RWPE2 (cell line): ENCODE measurements around the gene MRPL37.

Experiments used
- ATAC-seq: fragments of 200-7000 bp; cut with Tn5 transposase; 3 replicates; pipeline ENCODE4 v1.9.1; 2021; ENCODE audit warnings: low read depth
- DNase-seq: peaks from one replicate; pipeline ENCODE4 v3.0.0-alpha.2; 2020; ENCODE audit warnings: low spot score
- H3K27ac ChIP-seq: fragments of 450-650 bp; 2 replicates; pipeline ENCODE4 v1.5.1; 2017; ENCODE audit warnings: mild to moderate bottlenecking; ENCODE audit not compliant: poor library complexity, severe bottlenecking
- H3K27me3 ChIP-seq: fragments of 250-450 bp; sonication (Bioruptor Pico); 2 replicates; pipeline ENCODE4 v1.5.1; 2021; ENCODE audit warnings: mild to moderate bottlenecking, moderate library complexity; ENCODE audit not compliant: insufficient read depth, poor library complexity, severe bottlenecking
- H3K36me3 ChIP-seq: fragments of 250-450 bp; sonication (Bioruptor Pico); 2 replicates; pipeline ENCODE4 v1.5.1; 2020; ENCODE audit warnings: low read depth, mild to moderate bottlenecking, moderate library complexity
- H3K4me1 ChIP-seq: fragments of 250-450 bp; sonication (Bioruptor Pico); 2 replicates; pipeline ENCODE4 v1.5.1; 2021; ENCODE audit warnings: mild to moderate bottlenecking, moderate library complexity; ENCODE audit not compliant: insufficient read depth, poor library complexity, severe bottlenecking
- H3K4me3 ChIP-seq: fragments of 250-450 bp; sonication (Bioruptor Pico); 2 replicates; pipeline ENCODE4 v1.5.1; 2021; ENCODE audit warnings: mild to moderate bottlenecking, moderate library complexity; ENCODE audit not compliant: severe bottlenecking
- H3K9me3 ChIP-seq: fragments of 250-450 bp; sonication (Bioruptor Pico); 2 replicates; pipeline ENCODE4 v1.5.1; 2021; ENCODE audit warnings: mild to moderate bottlenecking, moderate library complexity; ENCODE audit not compliant: severe bottlenecking
- CTCF ChIP-seq: fragments of 450-650 bp; IDR thresholded peaks from one replicate; pipeline ENCODE4 v1.5.1; 2017; ENCODE audit warnings: mild to moderate bottlenecking, moderate library complexity; ENCODE audit not compliant: poor library complexity, severe bottlenecking

Gene MRPL37

DNA sequence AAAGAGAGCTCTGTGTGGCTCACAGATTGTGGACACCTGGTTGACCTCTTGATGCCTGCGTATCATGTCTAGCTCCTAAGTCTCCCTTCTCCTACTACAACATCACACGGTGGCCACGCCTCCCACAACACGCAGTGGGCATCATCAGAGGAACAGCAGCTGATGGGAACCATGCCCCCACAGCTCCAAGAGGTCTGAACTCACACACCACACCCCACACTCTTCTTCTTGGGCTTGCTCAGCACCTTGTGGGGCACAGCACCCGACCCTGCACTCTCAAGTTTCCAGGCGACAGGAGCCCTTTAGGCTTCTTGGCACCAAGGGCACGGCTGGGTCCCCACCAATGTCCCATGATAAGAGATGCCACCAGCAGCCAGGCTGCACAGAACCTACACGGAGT lies 28.4 kb upstream of the MRPL37 start:
- Histone ChIP-seq H3K4me3 (no peak overlapping the region), H3K27me3 (no peaks in the 10 kb centered on the region), H3K27ac (no peak overlapping the region), H3K9me3 (no peaks in the 10 kb centered on the region), H3K36me3 (no peaks in the 10 kb centered on the region), H3K4me1 (peaks cover 15% of the 10 kb centered on the region)
- no peak for DNase-seq
- TF ChIP-seq CTCF, result no peak
- no peak for ATAC-seq

- Histone ChIP-seq H3K9me3 (no peaks in the 10 kb centered on the region), H3K36me3 (no peaks in the 10 kb centered on the region), H3K27me3 (no peaks in the 10 kb centered on the region), H3K4me1 (peaks cover 5% of the 10 kb centered on the region), H3K4me3 (no peak overlapping the region), H3K27ac (no peak overlapping the region)
- ATAC-seq (no peak), DNase-seq (no peak)
- no peak for TF ChIP-seq CTCF
Observed at GRCh38 chr1:54172614-54173599, 27.1 kb upstream of the MRPL37 start.

DNA sequence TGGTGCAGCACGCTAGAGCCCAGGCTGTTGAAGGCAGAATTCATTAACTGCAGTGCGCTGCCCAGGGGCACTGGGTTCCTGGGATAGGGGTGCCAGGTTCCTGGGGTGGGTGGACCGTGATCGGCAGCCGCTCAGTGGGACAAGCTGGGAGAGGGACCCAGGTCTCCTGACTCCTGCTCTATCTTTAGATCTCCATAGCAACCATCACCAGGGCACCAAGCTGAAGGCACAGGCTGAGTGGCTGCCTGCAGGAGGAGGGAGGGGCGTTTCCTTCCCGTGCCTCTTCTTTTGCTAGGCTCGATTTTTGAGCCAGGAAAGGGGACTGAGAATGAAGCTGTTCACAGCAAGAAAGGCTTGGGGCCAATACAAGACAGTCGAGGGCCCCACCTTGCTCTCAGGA lies 26.3 kb upstream of the MRPL37 start:
- no peak for ATAC-seq
- H3K36me3 ChIP-seq, result no peaks in the 10 kb centered on the region
- H3K4me1 ChIP-seq, result no peaks in the 10 kb centered on the region

DNA sequence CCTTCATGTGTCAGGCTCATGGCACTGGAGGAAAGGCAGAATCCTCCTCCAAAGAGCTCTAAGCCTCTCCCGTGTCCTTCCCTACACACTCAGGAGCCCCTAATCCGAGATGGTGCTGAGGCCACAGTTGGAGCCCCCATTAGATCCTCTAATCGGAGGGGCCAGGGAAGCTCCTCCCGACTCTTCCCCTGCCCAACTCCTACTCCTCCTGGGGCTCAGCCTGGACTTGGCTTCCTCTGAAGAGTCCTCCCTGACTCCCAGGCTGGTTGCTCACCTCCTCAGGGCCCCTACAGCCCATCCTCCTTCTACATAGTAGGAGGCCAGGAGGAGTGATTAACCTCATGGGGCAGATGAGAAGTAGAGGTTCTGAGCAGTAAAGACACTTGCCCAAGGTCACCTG lies 25.9 kb upstream of the MRPL37 start:
- no peaks in the 10 kb centered on the region for H3K4me1 ChIP-seq
- ATAC-seq (no peak), DNase-seq (no peak)
- H3K4me3 ChIP-seq, result no peak overlapping the region
- no peaks in the 10 kb centered on the region for H3K36me3 ChIP-seq
- no peak for TF ChIP-seq CTCF
- no peak overlapping the region for H3K27ac ChIP-seq
- no peaks in the 10 kb centered on the region for H3K9me3 ChIP-seq
- no peaks in the 10 kb centered on the region for H3K27me3 ChIP-seq

More for the DNA sequence above, 26.3 kb upstream of the MRPL37 start:
- no peak for TF ChIP-seq CTCF
- DNase-seq, result no peak
- no peak overlapping the region for H3K27ac ChIP-seq
- H3K9me3 ChIP-seq, result no peaks in the 10 kb centered on the region
- H3K4me3 ChIP-seq, result no peak overlapping the region
- no peaks in the 10 kb centered on the region for H3K27me3 ChIP-seq
